ENCODE measurements around the gene LSM14B. TPM values are rescaled to one million over a fixed set of nuclear protein-coding genes. Genes with fewer than 3 reads are reported as not detected.

The LSM14B gene
- total and polyA plus RNA-seq, 2 experiments from 2014 or later = 7.1 to 43.1 TPM

DNA sequence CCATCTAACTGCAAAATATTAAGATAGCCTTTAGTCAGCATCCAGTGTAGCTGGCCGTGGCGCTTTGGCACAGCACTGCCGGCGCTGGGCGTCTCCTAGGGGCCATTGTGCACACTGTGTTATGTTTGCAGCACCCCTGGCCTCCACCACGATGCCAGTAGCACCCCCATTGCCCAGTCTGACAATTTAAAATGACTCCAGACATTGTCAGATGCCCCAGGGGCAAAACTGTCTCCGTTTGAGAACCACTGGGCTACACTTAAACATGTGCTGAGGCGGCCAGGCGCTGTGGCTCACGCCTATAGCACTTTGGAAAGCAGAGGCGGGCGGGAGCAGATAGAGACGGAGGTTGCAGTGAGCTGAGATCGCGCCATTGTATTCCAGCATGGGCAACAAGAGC, 54.6 kb downstream of the LSM14B start:
- Histone ChIP-seq H4K20me1 (ENCODE audit: insufficient read depth, poor library complexity, severe bottlenecking) (no peaks in the 10 kb centered on the region), H3K79me2 (no peaks in the 10 kb centered on the region), H3K36me3 (replicated peaks; ENCODE audit: insufficient read depth, low read depth) (no peaks in the 10 kb centered on the region), H3K27ac (no peak overlapping the region), H2AFZ (no peak overlapping the region), H3K27me3 (no peaks in the 10 kb centered on the region), H3K4me1 (ENCODE audit: insufficient read depth) (peaks cover 3% of the 10 kb centered on the region), H3K4me2 (no peak overlapping the region), H3K9me3 (ENCODE audit: low read depth) (no peaks in the 10 kb centered on the region), H3K4me3 (no peak overlapping the region), H3K9me2 (replicated peaks; ENCODE audit: insufficient read depth) (no peaks in the 10 kb centered on the region)
- WGBS (ENCODE audit: low lambda C conversion rate, missing lambda C conversion rate) = 92% methylated on average over 15 of the region's 15 CpGs
- TF ChIP-seq EZH2phosphoT487 (IDR thresholded peaks at IDR 0.05; ENCODE audit: low read depth, severe bottlenecking, unreplicated experiment) = no peak
- TF ChIP-seq, protein P1, sequence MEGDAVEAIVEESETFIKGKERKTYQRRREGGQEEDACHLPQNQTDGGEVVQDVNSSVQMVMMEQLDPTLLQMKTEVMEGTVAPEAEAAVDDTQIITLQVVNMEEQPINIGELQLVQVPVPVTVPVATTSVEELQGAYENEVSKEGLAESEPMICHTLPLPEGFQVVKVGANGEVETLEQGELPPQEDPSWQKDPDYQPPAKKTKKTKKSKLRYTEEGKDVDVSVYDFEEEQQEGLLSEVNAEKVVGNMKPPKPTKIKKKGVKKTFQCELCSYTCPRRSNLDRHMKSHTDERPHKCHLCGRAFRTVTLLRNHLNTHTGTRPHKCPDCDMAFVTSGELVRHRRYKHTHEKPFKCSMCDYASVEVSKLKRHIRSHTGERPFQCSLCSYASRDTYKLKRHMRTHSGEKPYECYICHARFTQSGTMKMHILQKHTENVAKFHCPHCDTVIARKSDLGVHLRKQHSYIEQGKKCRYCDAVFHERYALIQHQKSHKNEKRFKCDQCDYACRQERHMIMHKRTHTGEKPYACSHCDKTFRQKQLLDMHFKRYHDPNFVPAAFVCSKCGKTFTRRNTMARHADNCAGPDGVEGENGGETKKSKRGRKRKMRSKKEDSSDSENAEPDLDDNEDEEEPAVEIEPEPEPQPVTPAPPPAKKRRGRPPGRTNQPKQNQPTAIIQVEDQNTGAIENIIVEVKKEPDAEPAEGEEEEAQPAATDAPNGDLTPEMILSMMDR (IDR thresholded peaks at IDR 0.05; ENCODE audit: poor library complexity) = no peak
- TF ChIP-seq EZH2 (IDR thresholded peaks at IDR 0.05; ENCODE audit: borderline replicate concordance) = no peak
- no peak for DNase-seq (ENCODE audit: low spot score)

DNA sequence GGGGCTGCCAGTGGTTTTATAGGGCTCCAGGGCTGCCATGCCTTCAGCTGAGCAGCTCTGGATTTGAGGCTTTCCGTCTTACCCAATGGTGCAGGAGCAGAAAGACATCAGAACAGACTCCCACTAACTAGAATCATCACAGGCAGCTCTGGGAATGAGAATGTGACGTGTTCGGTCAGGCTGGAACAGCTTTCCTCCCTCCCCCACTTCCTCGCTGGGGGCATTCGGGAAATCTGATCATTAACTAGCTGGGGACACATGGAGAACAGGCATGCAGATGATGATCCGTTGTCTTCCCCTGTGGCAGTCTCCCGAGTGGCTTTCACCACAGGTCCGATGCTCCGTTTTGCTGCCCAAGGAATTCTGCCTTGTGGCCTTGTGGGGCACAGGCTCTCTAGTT, 55.0 kb downstream of the LSM14B start:
- no peak for TF ChIP-seq EZH2phosphoT487 (IDR thresholded peaks at IDR 0.05; ENCODE audit: low read depth, severe bottlenecking, unreplicated experiment)
- H4K20me1 ChIP-seq (ENCODE audit: insufficient read depth, poor library complexity, severe bottlenecking) = no peaks in the 10 kb centered on the region
- 92% methylated on average over 9 of the region's 9 CpGs for WGBS (ENCODE audit: low lambda C conversion rate, missing lambda C conversion rate)
- no peak overlapping the region for H3K4me3 ChIP-seq
- peaks cover 6% of the 10 kb centered on the region for H3K4me1 ChIP-seq (ENCODE audit: insufficient read depth)
- no peaks in the 10 kb centered on the region for H3K36me3 ChIP-seq (replicated peaks; ENCODE audit: insufficient read depth, low read depth)
- H3K9me3 ChIP-seq (ENCODE audit: low read depth) = no peaks in the 10 kb centered on the region
- H3K27me3 ChIP-seq = no peaks in the 10 kb centered on the region
- no peak overlapping the region for H3K4me2 ChIP-seq
- H3K79me2 ChIP-seq = no peaks in the 10 kb centered on the region
- H3K9me2 ChIP-seq (replicated peaks; ENCODE audit: insufficient read depth) = no peaks in the 10 kb centered on the region
- H2AFZ ChIP-seq = no peak overlapping the region
- no peak for DNase-seq (ENCODE audit: low spot score)
- H3K27ac ChIP-seq = no peak overlapping the region

DNA sequence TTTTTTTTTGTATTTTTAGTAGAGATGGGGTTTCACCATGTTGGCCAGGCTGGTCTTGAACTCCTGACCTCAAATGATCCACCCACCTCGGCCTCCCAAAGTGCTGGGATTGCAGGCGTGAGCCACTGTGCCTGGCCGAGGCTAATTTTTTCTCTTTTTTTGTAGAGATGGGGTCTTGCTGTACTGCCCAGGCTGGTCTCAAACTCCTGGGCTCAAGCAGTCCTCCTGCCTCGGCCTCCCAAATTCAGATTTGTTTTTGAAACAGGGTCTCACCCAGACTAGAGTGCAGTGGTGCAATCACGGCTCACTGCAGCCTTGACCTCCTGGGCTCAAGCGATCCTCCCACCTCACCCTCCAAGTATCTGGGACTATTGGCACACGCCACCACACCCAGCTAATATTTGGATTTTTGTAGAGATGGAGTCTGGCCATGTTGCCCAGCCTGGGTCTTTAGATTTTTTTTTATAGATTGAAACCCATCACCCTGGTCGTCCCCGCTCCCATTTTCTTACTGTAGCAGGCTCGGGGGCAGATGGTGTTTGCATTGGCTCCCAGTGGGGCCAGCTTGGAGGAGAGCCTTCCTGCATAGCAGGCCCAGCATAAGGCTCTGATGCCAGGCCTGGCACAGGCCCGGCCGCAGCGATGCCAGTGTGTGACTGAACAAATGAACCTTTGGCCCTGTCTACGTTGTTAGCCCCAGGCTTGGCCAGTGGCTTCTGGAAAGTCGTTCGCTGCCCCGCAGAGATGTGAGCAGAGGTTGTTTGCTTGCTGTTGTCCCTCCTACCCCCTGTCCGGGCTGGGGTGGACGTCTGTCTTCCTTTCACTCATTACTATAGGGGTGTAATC, 56.3 kb downstream of the LSM14B start:
- Histone ChIP-seq H3K79me2 (peaks cover 6% of the 10 kb centered on the region), H3K9me2 (replicated peaks; ENCODE audit: insufficient read depth) (no peaks in the 10 kb centered on the region), H3K4me2 (no peak overlapping the region), H3K4me3 (no peak overlapping the region), H3K27me3 (no peaks in the 10 kb centered on the region), H3K27ac (no peak overlapping the region), H4K20me1 (ENCODE audit: insufficient read depth, poor library complexity, severe bottlenecking) (no peaks in the 10 kb centered on the region), H3K9me3 (ENCODE audit: low read depth) (no peaks in the 10 kb centered on the region), H3K4me1 (ENCODE audit: insufficient read depth) (peaks cover 6% of the 10 kb centered on the region), H3K36me3 (replicated peaks; ENCODE audit: insufficient read depth, low read depth) (no peaks in the 10 kb centered on the region), H2AFZ (no peak overlapping the region)
- no peak for TF ChIP-seq EZH2phosphoT487 (IDR thresholded peaks at IDR 0.05; ENCODE audit: low read depth, severe bottlenecking, unreplicated experiment)
- TF ChIP-seq, protein P1 (IDR thresholded peaks at IDR 0.05; ENCODE audit: poor library complexity) = no peak
- no peak for TF ChIP-seq EZH2 (IDR thresholded peaks at IDR 0.05; ENCODE audit: borderline replicate concordance)
- 94% methylated on average over 19 of the region's 19 CpGs for WGBS (ENCODE audit: low lambda C conversion rate, missing lambda C conversion rate)
- no peak for DNase-seq (ENCODE audit: low spot score)

DNA sequence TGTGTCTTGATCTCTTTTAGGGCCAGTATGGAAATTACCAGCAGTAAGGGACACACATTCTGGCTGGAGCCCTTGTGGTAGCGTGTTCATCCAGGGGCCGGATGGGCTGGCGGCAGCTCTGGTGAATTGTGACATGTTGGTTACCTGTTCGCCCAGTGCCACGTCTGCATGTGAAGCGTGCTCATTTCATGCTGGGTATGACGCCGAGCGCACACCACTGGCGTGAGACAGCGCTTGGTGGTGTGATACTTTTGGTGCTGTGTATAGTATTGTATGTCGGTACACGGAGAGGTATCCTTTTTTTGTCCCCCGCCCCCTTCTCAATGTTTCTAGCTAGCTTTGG, 56.9 kb downstream of the LSM14B start:
- Histone ChIP-seq H3K79me2 (peaks cover 12% of the 10 kb centered on the region), H3K27me3 (no peaks in the 10 kb centered on the region), H3K27ac (no peak overlapping the region), H4K20me1 (ENCODE audit: insufficient read depth, poor library complexity, severe bottlenecking) (no peaks in the 10 kb centered on the region), H3K4me3 (no peak overlapping the region), H3K4me2 (no peak overlapping the region), H3K9me2 (replicated peaks; ENCODE audit: insufficient read depth) (no peaks in the 10 kb centered on the region), H3K9me3 (ENCODE audit: low read depth) (no peaks in the 10 kb centered on the region), H3K4me1 (ENCODE audit: insufficient read depth) (peaks cover 11% of the 10 kb centered on the region), H3K36me3 (replicated peaks; ENCODE audit: insufficient read depth, low read depth) (no peaks in the 10 kb centered on the region), H2AFZ (no peak overlapping the region)
- WGBS (ENCODE audit: low lambda C conversion rate, missing lambda C conversion rate) = 98% methylated on average over 14 of the region's 14 CpGs
- DNase-seq (ENCODE audit: low spot score) = no peak
- no peak for TF ChIP-seq EZH2 (IDR thresholded peaks at IDR 0.05; ENCODE audit: borderline replicate concordance)
- TF ChIP-seq EZH2phosphoT487 (IDR thresholded peaks at IDR 0.05; ENCODE audit: low read depth, severe bottlenecking, unreplicated experiment) = no peak
- TF ChIP-seq, protein P1 (IDR thresholded peaks at IDR 0.05; ENCODE audit: poor library complexity) = no peak

Data from hepatocyte (in vitro differentiated cells).